Upper lobe of left lung (tissue), 4 donors: ENCODE data around the gene AADACL4.

ENCODE experiments used
- POLR2A ChIP-seq, 4 donors: fragments of 450-650 bp; IDR thresholded peaks; one replicate each; pipeline ENCODE4 v1.5.1; 2016 to 2017; ENCODE audit warnings: antibody characterized with exemption in 4 of 4, mild to moderate bottlenecking in 2 of 4
- POLR2AphosphoS5 ChIP-seq, 2 donors: sonication (generic); formaldehyde crosslinking; IDR thresholded peaks; one replicate each; pipeline ENCODE4 v1.5.1; 2017; ENCODE audit warnings: antibody characterized with exemption in 2 of 2
- TF ChIP-seq, protein P1 (sequence below), 6 experiments: fragments of 450-650 bp in 4 of 6; fragments of 200-600 bp in 2 of 6; sonication (generic) in 2 of 6; IDR thresholded peaks; one replicate each; pipeline ENCODE4 v1.5.1; 2016 to 2019; ENCODE audit warnings: antibody characterized with exemption in 6 of 6

DNA sequence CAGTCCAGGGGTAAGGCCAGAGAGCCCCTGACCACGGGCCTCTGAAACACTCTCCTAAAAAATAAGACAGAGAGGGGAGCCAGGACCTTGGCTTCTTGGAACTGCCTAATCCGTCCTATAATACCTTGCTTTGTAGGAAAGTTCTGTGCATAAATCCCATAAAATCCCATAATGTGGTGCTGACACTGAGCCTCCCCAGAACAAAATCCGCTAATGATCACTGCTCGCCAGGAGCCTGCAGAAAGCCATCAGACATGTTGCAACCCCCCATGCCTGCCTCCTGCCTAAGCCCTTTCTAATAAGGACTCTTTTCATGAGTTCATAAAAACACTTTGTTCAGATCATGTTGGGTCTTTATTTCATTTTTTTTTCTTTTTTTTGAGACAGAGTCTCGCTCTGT is 16.6 kb upstream of the AADACL4 start:
- TF ChIP-seq, protein P1, sequence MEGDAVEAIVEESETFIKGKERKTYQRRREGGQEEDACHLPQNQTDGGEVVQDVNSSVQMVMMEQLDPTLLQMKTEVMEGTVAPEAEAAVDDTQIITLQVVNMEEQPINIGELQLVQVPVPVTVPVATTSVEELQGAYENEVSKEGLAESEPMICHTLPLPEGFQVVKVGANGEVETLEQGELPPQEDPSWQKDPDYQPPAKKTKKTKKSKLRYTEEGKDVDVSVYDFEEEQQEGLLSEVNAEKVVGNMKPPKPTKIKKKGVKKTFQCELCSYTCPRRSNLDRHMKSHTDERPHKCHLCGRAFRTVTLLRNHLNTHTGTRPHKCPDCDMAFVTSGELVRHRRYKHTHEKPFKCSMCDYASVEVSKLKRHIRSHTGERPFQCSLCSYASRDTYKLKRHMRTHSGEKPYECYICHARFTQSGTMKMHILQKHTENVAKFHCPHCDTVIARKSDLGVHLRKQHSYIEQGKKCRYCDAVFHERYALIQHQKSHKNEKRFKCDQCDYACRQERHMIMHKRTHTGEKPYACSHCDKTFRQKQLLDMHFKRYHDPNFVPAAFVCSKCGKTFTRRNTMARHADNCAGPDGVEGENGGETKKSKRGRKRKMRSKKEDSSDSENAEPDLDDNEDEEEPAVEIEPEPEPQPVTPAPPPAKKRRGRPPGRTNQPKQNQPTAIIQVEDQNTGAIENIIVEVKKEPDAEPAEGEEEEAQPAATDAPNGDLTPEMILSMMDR (IDR thresholded peaks at IDR 0.05): no peak
- TF ChIP-seq POLR2AphosphoS5 (IDR thresholded peaks at IDR 0.05): no peak
- no peak for TF ChIP-seq POLR2A (IDR thresholded peaks at IDR 0.05)
